ENCODE results near the gene SUPT3H.
"Not testable (repeated sequence)": the region's sequence is repeated elsewhere in the genome, so short reads cannot be mapped to it uniquely, and the experiment has no call there.

Gene SUPT3H

GRCh38 chr6:45187836-45188235 lies 189.9 kb downstream of the SUPT3H start:
- DNase-seq (ENCODE audit: insufficient read length, low spot score) (no peak), FAIRE-seq (no peak)

- FAIRE-seq (no peak), DNase-seq (ENCODE audit: insufficient read length, low spot score) (no peak)
Measured at GRCh38 chr6:45185403-45186251, 192.1 kb downstream of the SUPT3H start.

DNA sequence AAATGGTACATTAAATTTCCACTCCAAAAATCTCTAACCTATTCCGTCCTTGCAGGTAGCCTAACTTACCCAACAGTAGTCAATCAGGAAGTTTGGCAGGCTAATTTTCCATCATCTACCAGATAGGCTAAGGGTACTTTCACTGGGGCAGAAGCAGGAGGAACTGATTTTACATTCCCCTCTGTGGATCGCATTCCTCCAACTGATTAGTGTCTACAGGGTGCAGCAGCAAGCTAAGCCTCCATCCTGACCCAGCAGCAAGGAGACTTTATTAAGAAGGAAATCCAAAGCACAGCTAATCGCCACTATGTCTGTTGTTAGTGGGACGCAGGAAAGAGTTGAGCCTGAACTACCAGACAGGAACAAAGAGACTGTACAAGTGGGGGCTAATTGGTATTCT lies 192.8 kb downstream of the SUPT3H start:
- DNase-seq (ENCODE audit: insufficient read length, low spot score) (no peak), FAIRE-seq (no peak)

DNA sequence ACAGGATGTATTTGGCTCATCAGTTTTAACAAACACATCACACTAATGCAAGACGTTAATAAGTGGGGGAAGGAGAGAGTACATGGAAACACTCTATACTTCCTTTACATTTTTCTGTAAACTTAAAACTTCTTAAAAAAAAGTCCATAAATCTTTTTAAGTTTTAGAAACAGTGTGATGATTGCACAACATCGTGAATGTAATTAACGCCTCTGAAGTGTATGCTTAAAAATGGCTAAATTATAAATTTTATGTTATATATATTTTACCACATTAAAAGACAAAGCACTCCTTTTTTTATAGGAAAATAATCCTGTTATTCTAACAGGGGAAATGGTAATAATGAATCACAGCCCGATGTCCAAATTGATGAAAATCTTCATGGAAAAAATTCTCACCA lies 193.7 kb downstream of the SUPT3H start:
- no peak for FAIRE-seq
- no peak for DNase-seq (ENCODE audit: insufficient read length, low spot score)

GRCh38 chr6:45176373-45176772 lies 201.4 kb downstream of the SUPT3H start:
- FAIRE-seq; DNase-seq (ENCODE audit: insufficient read length, low spot score): not testable (repeated sequence)

GRCh38 chr6:45175272-45175671 lies 202.5 kb downstream of the SUPT3H start:
- DNase-seq (ENCODE audit: insufficient read length, low spot score), result no peak
- no peak for FAIRE-seq

GRCh38 chr6:45174045-45174444 lies 203.7 kb downstream of the SUPT3H start:
- FAIRE-seq (no peak), DNase-seq (ENCODE audit: insufficient read length, low spot score) (no peak)

DNA sequence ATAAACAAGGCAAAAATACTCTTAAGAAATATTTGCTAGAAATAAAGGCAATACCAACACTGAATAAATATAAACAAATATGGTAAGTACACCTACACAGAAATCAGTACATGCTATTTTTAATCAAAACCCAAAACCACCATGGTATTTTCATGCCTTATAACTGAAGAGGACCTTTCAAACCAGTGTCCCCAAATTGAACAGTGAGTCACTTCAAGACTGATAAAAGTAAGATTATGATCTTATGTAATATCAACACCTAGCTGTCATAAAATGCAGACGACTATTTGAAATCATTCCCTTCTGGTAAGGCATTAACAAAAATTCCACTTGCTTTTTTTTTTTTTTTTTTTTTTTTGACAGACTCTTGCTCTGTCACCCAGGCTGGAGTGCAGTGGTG lies 206.4 kb downstream of the SUPT3H start:
- FAIRE-seq (no peak), DNase-seq (ENCODE audit: insufficient read length, low spot score) (no peak)

GRCh38 chr6:45170309-45170708 lies 207.4 kb downstream of the SUPT3H start:
- FAIRE-seq (no peak), DNase-seq (ENCODE audit: insufficient read length, low spot score) (no peak)

GRCh38 chr6:45169815-45170214 lies 207.9 kb downstream of the SUPT3H start:
- no peak for FAIRE-seq
- no peak for DNase-seq (ENCODE audit: insufficient read length, low spot score)

DNA sequence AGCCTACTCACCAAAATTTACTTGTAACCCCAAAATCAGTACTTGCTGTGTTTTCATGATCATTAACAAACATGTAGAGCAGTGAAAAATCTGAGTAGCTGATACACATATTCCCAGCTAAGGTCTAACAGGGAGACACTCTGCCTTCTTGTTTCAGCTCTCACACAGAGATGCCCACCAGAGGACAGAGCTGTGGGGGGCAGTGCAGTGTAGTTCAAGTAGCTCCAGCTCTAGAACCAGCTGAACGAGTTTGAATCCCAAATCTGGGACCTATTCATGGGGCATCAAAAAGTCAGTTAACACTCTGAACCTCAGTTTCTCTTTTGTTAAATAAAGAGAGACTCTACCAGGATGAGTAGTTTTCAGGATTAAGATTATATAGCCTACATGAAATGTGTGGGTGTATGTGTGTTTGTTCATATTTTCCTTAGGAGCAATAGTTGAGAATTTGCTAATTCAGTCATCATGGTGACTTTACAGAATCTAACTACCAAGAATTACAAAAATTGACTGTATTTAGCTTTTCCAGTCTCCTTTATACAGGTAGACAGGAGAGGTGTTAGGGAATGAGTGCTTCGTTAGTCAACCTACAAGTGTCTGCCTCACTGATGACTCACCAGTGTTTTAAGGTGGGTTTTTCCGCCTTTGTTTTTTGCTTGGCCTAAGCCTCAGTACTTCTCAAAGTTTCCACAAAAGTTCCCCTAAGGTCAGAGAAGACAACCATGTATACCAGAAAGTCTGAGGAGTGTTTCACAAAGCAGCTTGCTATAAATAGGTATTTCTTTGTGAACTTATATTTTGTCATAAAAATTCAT lies 213.6 kb downstream of the SUPT3H start:
- DNase-seq (ENCODE audit: insufficient read length, low spot score) (no peak), FAIRE-seq (no peak)

DNA sequence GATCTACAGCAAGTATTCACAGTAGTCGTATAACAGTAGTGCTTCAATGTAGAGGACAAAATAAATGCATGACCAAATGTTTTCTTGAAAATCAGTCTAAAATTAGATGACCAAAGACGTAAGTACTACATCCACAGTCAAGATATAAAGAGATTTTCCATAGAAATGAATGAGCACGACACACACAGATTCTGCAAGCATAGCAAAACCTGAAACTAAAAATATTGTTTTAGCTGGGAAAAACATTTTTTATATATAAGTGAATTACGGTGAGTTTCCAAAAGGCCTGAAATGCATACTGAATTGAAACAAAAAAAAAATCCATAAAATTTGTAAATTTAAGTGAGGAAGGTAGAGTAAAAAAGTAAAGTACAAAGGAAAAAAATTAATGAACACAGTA lies 217.4 kb downstream of the SUPT3H start:
- FAIRE-seq (no peak), DNase-seq (ENCODE audit: insufficient read length, low spot score) (no peak)

DNA sequence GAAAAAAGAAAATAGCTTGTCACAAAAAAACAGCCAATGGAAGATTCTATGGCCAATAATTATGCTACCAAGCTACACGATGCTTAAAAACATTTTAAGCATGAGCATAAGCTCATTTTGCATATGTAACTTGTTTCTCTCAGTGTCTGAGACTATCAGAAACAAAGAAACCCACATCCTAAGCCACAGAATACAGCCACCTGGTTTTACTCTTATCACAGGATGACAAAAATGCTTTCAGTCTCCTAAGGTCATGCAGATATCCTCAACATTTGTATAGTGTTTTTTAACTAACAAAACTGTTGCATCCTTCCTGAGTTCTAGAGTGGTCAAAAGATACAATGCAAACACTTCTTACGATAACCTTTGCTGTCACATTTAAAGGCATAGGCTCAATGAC lies 221.7 kb downstream of the SUPT3H start:
- peak; percentile 15 for DNase-seq (ENCODE audit: insufficient read length, low spot score)
- FAIRE-seq, result peak; percentile 66

- no peak for DNase-seq (ENCODE audit: insufficient read length, low spot score)
Measured at GRCh38 chr6:45155341-45155894, 222.3 kb downstream of the SUPT3H start.

DNA sequence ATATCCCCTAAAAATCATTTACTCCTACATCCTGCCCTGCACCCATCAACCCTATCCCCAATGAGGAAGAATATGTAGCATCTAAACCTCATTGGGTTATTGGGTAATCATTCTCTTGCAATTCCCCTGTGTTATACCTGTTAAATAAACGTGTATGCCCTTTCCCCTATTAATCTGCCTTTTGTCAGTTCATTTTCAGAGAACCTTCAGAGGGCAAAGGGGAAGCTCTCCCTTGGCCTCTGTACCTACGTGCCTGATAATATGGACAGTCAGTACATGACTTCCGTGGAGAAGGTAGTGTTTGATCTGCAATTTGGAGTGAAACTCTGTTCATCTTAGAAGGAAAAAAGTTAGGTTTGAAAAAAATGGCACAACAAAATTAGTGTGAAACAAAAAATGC lies 223.1 kb downstream of the SUPT3H start:
- no peak for FAIRE-seq
- no peak for DNase-seq (ENCODE audit: insufficient read length, low spot score)

More at GRCh38 chr6:45155341-45155894, 222.3 kb downstream of the SUPT3H start:
- peak; percentile 11 for FAIRE-seq

GRCh38 chr6:45148711-45149341 lies 228.9 kb downstream of the SUPT3H start:
- FAIRE-seq (no peak), DNase-seq (ENCODE audit: insufficient read length, low spot score) (no peak)

- no peak for DNase-seq (ENCODE audit: insufficient read length, low spot score)
- FAIRE-seq, result no peak
Measured at GRCh38 chr6:45148278-45148677, 229.5 kb downstream of the SUPT3H start.

- not testable (repeated sequence) for FAIRE-seq
Measured at GRCh38 chr6:45145658-45146057, 232.1 kb downstream of the SUPT3H start.

DNA sequence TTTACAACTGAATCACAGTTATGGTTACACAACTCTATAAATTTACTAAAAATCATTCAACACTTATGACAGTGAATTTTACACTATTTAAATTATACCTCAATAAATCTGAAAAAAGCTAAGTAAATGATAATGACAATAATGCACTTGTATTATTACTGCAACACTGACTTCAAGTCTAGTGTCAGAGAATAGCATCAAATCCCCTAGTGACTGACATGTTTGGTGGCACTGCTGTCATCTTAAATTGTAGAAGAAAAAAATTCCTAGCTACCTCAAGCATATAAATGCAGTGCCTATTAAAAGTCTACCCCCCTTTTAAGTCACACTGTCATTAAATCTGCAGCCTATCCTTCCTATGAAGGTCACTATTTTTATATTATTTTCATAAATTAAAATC lies 239.0 kb downstream of the SUPT3H start:
- DNase-seq (ENCODE audit: insufficient read length, low spot score) (no peak), FAIRE-seq (no peak)

More at GRCh38 chr6:45145658-45146057, 232.1 kb downstream of the SUPT3H start:
- not testable (repeated sequence) for DNase-seq (ENCODE audit: insufficient read length, low spot score)

GRCh38 chr6:45136495-45136894 lies 241.2 kb downstream of the SUPT3H start:
- no peak for FAIRE-seq

More at GRCh38 chr6:45136495-45136894, 241.2 kb downstream of the SUPT3H start:
- no peak for DNase-seq (ENCODE audit: insufficient read length, low spot score)

All from GM19239 (cell line).